HG03064 (cell line): ENCODE results near the gene OR51V1.
"Not testable (repeated sequence)": the region's sequence is repeated elsewhere in the genome, so short reads cannot be mapped to it uniquely, and the experiment has no call there.

Experiments
- ATAC-seq: cut with Tn5 transposase; IDR thresholded peaks from one replicate; pipeline ENCODE4 v1.9.1; 2021; ENCODE audit warnings: low read depth; ENCODE audit not compliant: unreplicated experiment

The OR51V1 gene, protein sequence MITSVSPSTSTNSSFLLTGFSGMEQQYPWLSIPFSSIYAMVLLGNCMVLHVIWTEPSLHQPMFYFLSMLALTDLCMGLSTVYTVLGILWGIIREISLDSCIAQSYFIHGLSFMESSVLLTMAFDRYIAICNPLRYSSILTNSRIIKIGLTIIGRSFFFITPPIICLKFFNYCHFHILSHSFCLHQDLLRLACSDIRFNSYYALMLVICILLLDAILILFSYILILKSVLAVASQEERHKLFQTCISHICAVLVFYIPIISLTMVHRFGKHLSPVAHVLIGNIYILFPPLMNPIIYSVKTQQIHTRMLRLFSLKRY

DNA sequence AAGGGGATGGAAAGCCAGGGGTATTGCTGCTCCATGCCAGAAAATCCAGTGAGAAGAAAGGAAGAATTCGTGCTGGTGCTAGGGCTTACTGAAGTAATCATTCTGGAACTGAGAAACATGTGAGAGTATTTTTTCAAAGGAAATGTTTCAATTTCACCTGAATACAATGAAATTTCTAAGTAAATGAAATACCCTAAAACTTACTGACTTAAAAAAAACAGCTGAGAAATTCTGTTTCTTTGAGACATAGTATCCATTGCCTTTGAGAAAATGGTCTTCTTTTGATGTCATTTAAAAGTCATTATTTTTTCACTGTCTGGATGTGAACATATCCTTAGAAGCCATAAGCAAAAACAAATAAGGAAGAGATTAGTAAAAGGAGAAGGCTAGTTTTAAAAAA is at the start of gene OR51V1:
Gene OR51V1, minus strand, starts transcription at position 101 of the 400 bp plus-strand sequence. Its CDS starts 0 bp downstream, at position 101.
- no peak for ATAC-seq

DNA sequence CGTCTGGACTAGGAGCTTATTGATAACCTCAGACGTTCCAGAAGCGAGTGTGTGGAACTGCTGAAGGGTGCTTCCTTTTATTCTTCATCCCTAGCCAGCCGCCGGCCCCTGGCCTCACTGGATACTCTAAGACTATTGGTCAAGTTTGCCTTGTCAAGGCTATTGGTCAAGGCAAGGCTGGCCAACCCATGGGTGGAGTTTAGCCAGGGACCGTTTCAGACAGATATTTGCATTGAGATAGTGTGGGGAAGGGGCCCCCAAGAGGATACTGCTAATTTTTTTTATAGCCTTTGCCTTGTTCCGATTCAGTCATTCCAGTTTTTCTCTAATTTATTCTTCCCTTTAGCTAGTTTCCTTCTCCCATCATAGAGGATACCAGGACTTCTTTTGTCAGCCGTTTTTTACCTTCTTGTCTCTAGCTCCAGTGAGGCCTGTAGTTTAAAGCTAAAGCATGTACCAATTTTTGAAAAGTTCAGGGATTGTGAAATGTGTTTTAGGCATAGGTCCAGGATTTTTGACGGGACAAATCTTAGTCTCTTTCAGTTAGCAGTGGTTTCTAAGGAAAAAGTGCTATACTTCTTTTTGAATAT is 49.4 kb upstream of the OR51V1 start, which contains the start of gene HBG1:
Gene HBG1, minus strand, starts transcription at position 51 of the 590 bp plus-strand sequence. CDS start 53 bp downstream, outside the sequence.
- ATAC-seq: not testable (repeated sequence)

DNA sequence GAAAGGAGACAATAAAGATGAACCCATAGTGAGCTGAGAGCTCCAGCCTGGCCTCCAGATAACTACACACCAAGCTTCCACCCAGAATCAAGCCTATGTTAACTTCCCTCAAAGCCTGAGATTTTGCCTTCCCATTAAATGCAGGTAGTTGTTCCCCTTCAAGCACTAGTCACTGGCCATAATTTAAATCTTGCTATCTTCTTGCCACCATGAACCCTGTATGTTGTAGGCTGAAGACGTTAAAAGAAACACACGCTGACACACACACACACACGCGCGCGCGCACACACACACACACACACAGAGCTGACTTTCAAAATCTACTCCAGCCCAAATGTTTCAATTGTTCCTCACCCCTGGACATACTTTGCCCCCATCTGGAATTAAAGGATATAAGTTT is 48.0 kb upstream of the OR51V1 start:
- not testable (repeated sequence) for ATAC-seq

GRCh38 chr11:5247472-5248192 is 47.1 kb upstream of the OR51V1 start:
- no peak for ATAC-seq

DNA sequence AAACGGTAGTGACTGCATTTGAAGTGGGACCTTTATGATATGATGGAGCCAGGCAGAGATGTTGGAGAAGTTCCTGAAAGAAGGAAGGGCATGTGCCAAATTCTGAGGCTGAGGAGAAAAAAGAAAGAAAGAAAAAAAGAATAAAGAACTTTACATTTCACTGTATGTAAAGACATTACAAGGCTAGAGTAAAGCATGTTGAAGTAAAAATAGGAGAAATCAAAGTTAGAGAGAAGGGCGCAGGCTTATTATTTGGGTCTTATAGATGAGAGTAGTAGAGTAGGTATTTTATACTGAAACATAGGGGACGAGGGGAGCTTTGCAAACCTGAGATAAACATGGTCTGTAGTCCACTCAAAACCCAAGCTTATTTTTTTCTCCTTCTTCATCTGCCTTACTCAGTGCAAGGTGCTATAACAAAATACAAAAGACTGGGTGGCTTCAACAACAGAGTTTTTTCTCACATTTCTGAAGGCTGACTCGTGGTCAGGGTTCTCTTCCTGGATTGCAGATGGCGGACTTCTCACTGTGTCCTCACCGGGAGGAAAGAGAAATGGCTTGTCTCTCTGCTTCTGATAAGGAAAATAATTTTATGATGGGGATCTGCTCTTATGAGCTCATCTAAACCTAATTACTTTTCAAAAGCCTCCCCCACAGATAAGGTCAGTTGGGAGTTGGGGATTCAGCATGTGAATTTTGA is 46.4 kb upstream of the OR51V1 start:
- no peak for ATAC-seq

DNA sequence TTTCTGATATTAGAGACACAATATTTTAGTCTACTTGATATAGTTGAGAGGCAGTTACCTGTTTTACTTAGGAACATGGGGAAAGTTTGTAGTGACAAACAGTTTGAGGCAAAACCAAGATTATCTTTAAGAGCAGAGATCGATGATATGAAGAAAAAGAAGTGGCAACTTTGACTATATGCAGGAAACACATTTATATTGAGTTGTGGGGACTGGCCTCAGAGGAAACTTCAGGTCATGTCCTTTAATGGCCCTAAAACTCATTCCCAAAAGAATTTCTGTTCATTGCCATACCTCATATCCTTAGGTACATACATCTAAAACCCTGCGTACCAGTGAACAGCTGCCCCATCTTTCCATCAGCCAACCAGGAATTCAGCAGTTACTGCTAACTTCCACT is 44.7 kb upstream of the OR51V1 start:
- ATAC-seq: no peak

- ATAC-seq: no peak
These were observed 43.3 kb upstream of the OR51V1 start for GRCh38 chr11:5243816-5244180.

- ATAC-seq: no peak
These were observed 42.7 kb upstream of the OR51V1 start for GRCh38 chr11:5242933-5243815.

- no peak for ATAC-seq
These were observed 41.7 kb upstream of the OR51V1 start for GRCh38 chr11:5242208-5242607.

- no peak for ATAC-seq
These were observed 41.0 kb upstream of the OR51V1 start for GRCh38 chr11:5241458-5241857.

GRCh38 chr11:5240458-5240857 is 40.0 kb upstream of the OR51V1 start:
- ATAC-seq: no peak

- no peak for ATAC-seq
These were observed 39.6 kb upstream of the OR51V1 start for GRCh38 chr11:5240056-5240455.

GRCh38 chr11:5239046-5239445 is 38.6 kb upstream of the OR51V1 start:
- ATAC-seq: no peak

DNA sequence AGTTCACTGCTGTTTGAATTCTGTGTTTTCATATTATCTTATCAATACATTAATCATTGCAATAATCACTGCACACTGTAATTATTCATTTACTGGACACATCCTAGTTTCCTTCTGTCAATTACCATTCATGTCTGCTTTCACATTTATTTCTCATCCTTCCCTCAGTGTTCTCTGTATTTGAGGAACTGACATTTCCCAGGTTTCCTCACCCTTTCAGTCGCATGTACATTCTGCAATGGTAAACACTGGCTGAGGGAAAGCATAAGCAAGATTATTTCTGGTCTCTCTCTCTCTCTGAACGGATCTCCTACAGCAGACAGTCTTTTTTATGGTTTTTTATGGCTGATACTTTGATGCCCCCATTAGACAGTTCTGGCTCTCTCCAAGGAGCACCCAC is 38.0 kb upstream of the OR51V1 start:
- no peak for ATAC-seq

DNA sequence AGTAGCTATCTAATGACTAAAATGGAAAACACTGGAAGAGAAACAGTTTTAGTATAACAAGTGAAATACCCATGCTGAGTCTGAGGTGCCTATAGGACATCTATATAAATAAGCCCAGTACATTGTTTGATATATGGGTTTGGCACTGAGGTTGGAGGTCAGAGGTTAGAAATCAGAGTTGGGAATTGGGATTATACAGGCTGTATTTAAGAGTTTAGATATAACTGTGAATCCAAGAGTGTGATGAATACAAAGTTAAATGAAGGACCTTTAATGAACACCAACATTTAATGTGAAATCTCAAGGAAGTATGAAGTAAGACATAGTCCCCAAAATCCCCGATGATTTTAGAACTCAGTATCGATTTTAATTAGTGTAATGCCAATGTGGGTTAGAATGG is 36.9 kb upstream of the OR51V1 start:
- no peak for ATAC-seq

DNA sequence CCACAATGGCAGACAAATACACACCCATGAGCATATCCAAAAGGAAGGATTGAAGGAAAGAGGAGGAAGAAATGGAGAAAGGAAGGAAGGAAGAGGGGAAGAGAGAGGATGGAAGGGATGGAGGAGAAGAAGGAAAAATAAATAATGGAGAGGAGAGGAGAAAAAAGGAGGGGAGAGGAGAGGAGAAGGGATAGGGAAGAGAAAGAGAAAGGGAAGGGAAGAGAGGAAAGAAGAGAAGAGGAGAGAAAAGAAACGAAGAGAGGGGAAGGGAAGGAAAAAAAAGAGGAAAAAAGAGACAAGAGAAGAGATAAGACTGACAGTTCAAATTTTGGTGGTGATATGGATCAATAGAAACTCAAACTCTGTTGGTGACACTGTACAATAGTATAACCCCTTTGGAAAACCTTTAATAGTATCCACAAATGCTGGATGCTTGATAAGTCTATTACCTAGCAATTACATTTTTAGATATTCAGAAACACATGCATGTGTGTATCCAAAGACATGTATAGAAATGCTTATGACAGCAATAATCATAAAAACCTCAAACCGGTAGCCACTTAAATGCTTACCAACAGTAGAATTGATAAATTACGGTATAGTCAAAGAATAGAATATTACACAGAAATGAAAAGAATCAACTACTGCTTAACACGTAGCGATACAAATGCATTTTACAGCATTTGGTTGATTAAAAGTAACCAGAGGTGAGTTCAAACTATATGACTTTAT is 35.0 kb upstream of the OR51V1 start:
- no peak for ATAC-seq

DNA sequence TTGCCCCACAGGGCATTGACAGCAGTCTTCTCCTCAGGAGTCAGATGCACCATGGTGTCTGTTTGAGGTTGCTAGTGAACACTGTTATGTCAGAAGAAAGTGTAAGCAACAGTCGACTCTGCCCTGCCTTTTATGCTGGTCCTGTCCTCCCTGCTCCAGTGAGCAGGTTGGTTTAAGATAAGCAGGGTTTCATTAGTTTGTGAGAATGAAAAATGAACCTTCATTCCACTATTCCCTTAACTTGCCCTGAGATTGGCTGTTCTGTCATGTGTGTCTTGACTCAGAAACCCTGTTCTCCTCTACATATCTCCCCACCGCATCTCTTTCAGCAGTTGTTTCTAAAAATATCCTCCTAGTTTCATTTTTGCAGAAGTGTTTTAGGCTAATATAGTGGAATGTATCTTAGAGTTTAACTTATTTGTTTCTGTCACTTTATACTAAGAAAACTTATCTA is 33.9 kb upstream of the OR51V1 start, which contains the start of gene HBD:
Gene HBD, minus strand, starts transcription at position 103 of the 454 bp plus-strand sequence. Its CDS starts 50 bp downstream, at position 53.
- ATAC-seq: no peak

- ATAC-seq: no peak
These were observed 32.8 kb upstream of the OR51V1 start for GRCh38 chr11:5233307-5233706.

DNA sequence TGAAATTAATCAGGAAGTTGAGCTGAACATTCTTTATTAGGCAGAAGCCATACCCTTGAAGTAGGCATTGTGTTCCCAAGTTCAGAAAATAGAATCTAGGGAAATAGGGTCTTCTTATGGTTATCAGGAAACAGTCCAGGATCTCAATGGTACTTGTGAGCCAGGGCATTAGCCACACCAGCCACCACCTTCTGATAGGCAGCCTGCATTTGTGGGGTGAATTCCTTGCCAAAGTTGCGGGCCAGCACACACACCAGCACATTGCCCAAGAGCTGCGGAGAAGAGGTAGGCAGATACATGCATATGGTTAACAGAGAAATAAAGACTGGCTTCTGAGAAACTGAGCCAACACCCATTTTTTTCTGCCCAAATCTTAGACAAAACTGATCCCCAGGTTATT is 32.3 kb upstream of the OR51V1 start:
- ATAC-seq: no peak
